Thyroid gland (tissue), 4 donors: ENCODE data around the gene RAB37. TPM values are rescaled to one million over a fixed set of nuclear protein-coding genes. Genes with fewer than 3 reads are reported as not detected.

Source experiments
- DNase-seq, 2 donors: peaks; one replicate each; pipeline ENCODE4 v3.0.0-alpha.2; 2019
- H3K27ac ChIP-seq, 3 donors: fragments of 200-600 bp; sonication (generic); 1 replicate in 2 of 3; 2 replicates in 1 of 3; pipeline ENCODE4 v1.5.1; 2016 to 2019; ENCODE audit warnings: mild to moderate bottlenecking in 1 of 3, moderate library complexity in 1 of 3
- H3K27me3 ChIP-seq: fragments of 200-600 bp; sonication (generic); one replicate; pipeline ENCODE4 v1.5.1; 2019
- H3K36me3 ChIP-seq, 2 donors: fragments of 200-600 bp; sonication (generic); one replicate each; pipeline ENCODE4 v1.5.1; 2016 to 2019
- H3K4me1 ChIP-seq, 2 donors: fragments of 200-600 bp; sonication (generic); one replicate each; pipeline ENCODE4 v1.5.1; 2017 to 2019
- H3K4me3 ChIP-seq, 3 donors: fragments of 200-600 bp; sonication (generic); replicated peaks in 1 of 3; 1 replicate in 2 of 3; 2 replicates in 1 of 3; pipeline ENCODE4 v1.5.1; 2016; ENCODE audit warnings: mild to moderate bottlenecking in 1 of 3
- H3K9me3 ChIP-seq: fragments of 200-600 bp; sonication (generic); one replicate; pipeline ENCODE4 v1.5.1; 2017
- POLR2A ChIP-seq, 2 donors: fragments of 450-650 bp; IDR thresholded peaks; one replicate each; pipeline ENCODE4 v1.6.1; 2017; ENCODE audit warnings: antibody characterized with exemption in 2 of 2, mild to moderate bottlenecking in 2 of 2, moderate library complexity in 1 of 2
- WGBS, 2 donors: methylation state at CpG; one replicate each; pipeline ENCODE4 v1.1.5; 2017; 5-methylcytosine and 5-hydroxymethylcytosine counted together
- intact Hi-C: fragments of 100-400 bp; cut with DNase I; formaldehyde crosslinking; loops from one replicate; pipeline ENCODE4 v1.15.1; 2023
- total RNA-seq, 4 donors: library from RNA; depleted of rRNA; stranded (reverse); fragments of >200 nt; gene quantifications; one replicate each; pipeline ENCODE4 v1.2.3, GENCODE V29; 2016
- TF ChIP-seq, protein P1 (sequence below), 6 experiments: fragments of 200-600 bp in 3 of 6; fragments of 450-650 bp in 3 of 6; sonication (generic) in 3 of 6; IDR thresholded peaks; one replicate each; pipeline ENCODE4 v1.5.1; 2016 to 2019; ENCODE audit warnings: antibody characterized with exemption in 6 of 6, mild to moderate bottlenecking in 2 of 6, inconsistent platforms in 1 of 6, moderate library complexity in 1 of 6

Gene RAB37
- total RNA-seq, 4 donors from 2014 or later, result 0.33 to 1.8 (median 0.39) TPM

DNA sequence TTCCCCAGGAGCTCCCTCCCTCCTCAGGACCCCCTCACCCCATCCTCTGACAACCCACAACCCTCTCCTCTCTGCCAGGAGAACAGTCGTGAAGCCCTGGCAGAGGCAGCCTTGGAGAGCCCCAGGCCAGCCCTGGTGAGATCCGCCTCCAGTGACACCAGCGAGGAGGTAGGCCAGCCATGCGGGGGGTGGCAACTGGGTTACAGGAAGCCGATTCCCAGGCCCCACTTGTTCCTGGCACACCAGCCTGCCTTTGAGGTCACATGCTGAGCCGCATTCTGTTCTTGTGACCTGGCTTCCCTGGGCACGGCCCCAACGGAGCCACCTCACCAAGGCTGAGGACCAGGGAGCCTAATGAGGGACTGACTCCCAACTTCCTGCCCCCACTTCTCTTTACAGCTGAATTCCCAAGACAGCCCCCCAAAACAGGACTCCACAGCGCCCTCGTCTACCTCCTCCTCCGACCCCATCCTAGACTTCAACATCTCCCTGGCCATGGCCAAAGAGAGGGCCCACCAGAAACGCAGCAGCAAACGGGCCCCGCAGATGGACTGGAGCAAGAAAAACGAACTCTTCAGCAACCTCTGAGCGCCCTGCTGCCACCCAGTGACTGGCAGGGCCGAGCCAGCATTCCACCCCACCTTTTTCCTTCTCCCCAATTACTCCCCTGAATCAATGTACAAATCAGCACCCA lies 31.2 kb downstream of the RAB37 start:
- peak overlapping the region; percentile 19 to 64 (median 48) for H3K27ac ChIP-seq
- H3K27me3 ChIP-seq, result no peaks in the 10 kb centered on the region
- 61 to 65% methylated on average over 17 of the region's 17 CpGs for WGBS, 2 donors
- peaks cover 14 to 23% of the 10 kb centered on the region in 2 donors for H3K4me1 ChIP-seq
- H3K9me3 ChIP-seq, result no peaks in the 10 kb centered on the region
- TF ChIP-seq, protein P1, sequence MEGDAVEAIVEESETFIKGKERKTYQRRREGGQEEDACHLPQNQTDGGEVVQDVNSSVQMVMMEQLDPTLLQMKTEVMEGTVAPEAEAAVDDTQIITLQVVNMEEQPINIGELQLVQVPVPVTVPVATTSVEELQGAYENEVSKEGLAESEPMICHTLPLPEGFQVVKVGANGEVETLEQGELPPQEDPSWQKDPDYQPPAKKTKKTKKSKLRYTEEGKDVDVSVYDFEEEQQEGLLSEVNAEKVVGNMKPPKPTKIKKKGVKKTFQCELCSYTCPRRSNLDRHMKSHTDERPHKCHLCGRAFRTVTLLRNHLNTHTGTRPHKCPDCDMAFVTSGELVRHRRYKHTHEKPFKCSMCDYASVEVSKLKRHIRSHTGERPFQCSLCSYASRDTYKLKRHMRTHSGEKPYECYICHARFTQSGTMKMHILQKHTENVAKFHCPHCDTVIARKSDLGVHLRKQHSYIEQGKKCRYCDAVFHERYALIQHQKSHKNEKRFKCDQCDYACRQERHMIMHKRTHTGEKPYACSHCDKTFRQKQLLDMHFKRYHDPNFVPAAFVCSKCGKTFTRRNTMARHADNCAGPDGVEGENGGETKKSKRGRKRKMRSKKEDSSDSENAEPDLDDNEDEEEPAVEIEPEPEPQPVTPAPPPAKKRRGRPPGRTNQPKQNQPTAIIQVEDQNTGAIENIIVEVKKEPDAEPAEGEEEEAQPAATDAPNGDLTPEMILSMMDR (IDR thresholded peaks at IDR 0.05), result no peak
- peak in 1 of 2 donors; percentile 11 for TF ChIP-seq POLR2A (IDR thresholded peaks at IDR 0.05)
- DNase-seq, result peak; percentile 87 to 93
- H3K36me3 ChIP-seq, result peaks cover 14 to 21% of the 10 kb centered on the region in 2 donors
- intact Hi-C loops, result no loop called here
- H3K4me3 ChIP-seq, result no peak overlapping the region

DNA sequence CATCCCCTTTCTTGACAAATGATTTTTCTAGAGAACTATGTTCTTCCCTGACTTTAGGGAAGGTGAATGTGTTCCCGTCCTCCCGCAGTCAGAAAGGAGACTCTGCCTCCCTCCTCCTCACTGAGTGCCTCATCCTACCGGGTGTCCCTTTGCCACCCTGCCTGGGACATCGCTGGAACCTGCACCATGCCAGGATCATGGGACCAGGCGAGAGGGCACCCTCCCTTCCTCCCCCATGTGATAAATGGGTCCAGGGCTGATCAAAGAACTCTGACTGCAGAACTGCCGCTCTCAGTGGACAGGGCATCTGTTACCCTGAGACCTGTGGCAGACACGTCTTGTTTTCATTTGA lies 31.7 kb downstream of the RAB37 start:
- Histone ChIP-seq H3K4me1 (peaks cover 14 to 20% of the 10 kb centered on the region in 2 donors), H3K9me3 (no peaks in the 10 kb centered on the region), H3K36me3 (peaks cover 19 to 22% of the 10 kb centered on the region in 2 donors), H3K4me3 (no peak overlapping the region), H3K27ac (peak overlapping the region in 2 of 3 donors; percentile 3 to 48), H3K27me3 (no peaks in the 10 kb centered on the region)
- TF ChIP-seq, protein P1 (IDR thresholded peaks at IDR 0.05), result no peak
- no peak for TF ChIP-seq POLR2A (IDR thresholded peaks at IDR 0.05)
- WGBS, 2 donors, result 85 to 92% methylated on average over 7 of the region's 7 CpGs
- intact Hi-C loops, result no loop called here
- no peak for DNase-seq

DNA sequence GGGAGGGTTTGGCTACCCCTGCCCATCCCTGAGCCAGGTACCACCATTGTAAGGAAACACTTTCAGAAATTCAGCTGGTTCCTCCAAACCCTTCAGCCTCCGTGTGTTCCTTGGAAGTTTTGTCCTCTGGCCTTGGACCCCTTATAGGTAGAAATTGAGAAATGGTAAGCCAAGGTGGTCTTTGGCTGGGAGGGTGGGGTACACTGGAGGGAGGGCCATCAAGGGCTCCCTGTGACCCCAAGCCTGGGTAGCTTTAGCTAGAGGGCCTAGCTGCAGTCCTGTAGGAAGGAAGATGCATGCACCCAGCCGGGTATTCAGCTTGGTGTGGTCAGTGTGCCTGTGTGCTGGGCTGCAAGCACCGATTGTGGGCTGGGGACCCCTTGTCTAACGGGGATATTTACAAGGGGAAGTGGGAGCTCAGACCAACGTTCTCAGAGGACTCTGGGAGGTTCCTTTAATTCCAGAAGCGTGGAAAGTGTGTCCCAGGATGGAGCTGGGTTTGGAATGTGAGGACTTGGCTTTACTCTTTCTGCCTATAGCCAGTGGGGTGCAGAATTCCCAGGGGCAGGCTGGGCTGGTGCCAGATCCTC lies 32.3 kb downstream of the RAB37 start:
- Histone ChIP-seq H3K9me3 (no peaks in the 10 kb centered on the region), H3K27me3 (no peaks in the 10 kb centered on the region), H3K27ac (no peak overlapping the region), H3K4me1 (peaks cover 14 to 17% of the 10 kb centered on the region in 2 donors), H3K36me3 (peaks cover 19 to 22% of the 10 kb centered on the region in 2 donors), H3K4me3 (no peak overlapping the region)
- intact Hi-C loops, result no loop called here
- TF ChIP-seq, protein P1 (IDR thresholded peaks at IDR 0.05), result no peak
- no peak for TF ChIP-seq POLR2A (IDR thresholded peaks at IDR 0.05)
- 64 to 65% methylated on average over 6 of the region's 6 CpGs for WGBS, 2 donors
- no peak for DNase-seq

DNA sequence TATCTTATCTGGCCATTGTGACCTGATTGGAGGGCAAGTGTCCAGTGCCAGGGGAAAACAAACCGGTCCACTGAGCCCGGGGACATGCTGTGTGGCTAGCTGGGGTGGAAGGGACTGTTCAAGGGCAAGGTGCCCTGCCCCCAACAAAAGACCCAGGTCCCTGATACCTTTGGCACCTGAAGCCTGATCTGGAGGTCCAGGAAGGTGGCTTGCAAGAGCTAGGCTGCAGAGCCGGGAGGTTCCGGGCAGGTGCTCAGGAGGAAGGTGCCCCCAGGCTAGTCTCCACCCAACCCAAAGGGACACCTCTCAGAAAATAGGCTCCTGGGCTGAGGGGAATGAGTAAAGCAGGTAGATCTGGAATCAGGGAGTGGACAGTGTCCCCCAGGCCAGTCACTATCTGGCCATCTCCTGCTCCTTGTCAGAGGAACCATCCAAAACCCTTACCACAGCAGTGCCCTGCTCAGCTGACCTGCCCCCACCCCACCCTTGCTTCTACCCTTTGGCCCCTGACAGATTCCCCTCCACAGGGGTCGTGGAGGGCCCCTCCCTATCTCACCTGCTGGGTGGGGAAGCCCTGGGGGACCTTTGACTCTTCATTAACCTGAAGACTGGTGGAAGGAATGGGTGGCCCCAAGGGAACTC lies 32.9 kb downstream of the RAB37 start:
- DNase-seq, result no peak
- H3K36me3 ChIP-seq, result peaks cover 19 to 22% of the 10 kb centered on the region in 2 donors
- WGBS, 2 donors, result 44 to 60% methylated on average over 1 to 5 of the region's 5 CpGs
- H3K27me3 ChIP-seq, result no peaks in the 10 kb centered on the region
- no peaks in the 10 kb centered on the region for H3K9me3 ChIP-seq
- peaks cover 15 to 17% of the 10 kb centered on the region in 2 donors for H3K4me1 ChIP-seq
- no peak for TF ChIP-seq POLR2A (IDR thresholded peaks at IDR 0.05)
- no peak overlapping the region for H3K27ac ChIP-seq
- intact Hi-C loops, result no loop called here
- H3K4me3 ChIP-seq, result no peak overlapping the region

DNA sequence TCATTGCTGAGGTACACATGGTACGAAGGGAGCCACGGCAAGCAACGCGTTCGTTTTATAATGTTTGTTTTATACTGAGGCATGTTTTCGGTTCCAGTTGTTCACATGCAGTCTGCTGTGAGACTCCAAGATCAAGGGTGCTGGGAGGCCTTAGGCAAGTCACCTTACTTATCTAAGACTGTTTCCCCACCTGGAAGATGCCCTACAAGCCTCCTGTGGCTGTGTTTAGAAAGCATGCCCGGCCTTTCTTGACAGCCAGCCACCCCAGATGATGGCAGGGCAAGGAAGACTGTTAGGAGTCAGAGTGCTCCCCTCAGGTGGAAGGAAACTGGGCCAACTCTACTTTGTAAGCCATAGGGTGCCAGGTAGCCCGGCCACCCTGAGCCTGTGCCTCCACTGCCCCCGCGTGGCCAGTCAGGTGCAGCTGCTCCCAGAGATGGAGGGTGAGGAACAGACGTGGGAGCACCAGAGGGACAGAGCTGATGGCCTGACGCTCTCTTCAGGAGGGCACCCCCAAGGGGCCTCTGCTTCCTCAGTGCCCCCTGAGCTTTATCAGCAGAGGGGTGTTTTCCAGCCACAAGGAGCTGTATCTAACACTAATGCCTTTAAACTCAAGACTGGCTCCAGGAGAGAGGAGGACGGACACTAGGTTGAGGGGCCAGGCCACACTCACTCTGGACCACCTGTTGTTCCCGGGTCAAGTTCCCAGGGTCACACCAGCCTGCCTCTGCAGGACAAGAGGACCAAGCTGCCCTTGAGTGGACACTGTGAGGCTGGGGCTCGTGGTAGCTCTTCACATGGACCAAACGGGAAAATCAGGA lies 33.7 kb downstream of the RAB37 start:
- TF ChIP-seq POLR2A (IDR thresholded peaks at IDR 0.05), result no peak
- TF ChIP-seq, protein P1 (IDR thresholded peaks at IDR 0.05), result peak; percentile 77 to 92 (median 83)
- Histone ChIP-seq H3K4me1 (peaks cover 21 to 23% of the 10 kb centered on the region in 2 donors), H3K4me3 (no peak overlapping the region), H3K36me3 (peaks cover 19 to 22% of the 10 kb centered on the region in 2 donors), H3K9me3 (no peaks in the 10 kb centered on the region), H3K27ac (no peak overlapping the region), H3K27me3 (no peaks in the 10 kb centered on the region)
- peak; percentile 85 to 86 for DNase-seq
- intact Hi-C loops, result no loop called here
- 57 to 63% methylated on average over 10 to 13 of the region's 16 CpGs for WGBS, 2 donors
